ENCODE data around the gene C2CD2. TPM values are rescaled to one million over a fixed set of nuclear protein-coding genes. Genes with fewer than 3 reads are reported as not detected.

The C2CD2 gene
- total and polyA plus RNA-seq, 10 of the 15 experiments (the other 5 are each of a cell fraction or from before 2014, with no cell fraction given): 2.2 to 30.9 (median 9.9) TPM

- TF ChIP-seq IKZF2 (IDR thresholded peaks at IDR 0.05) (no peak), RAD51 (IDR thresholded peaks at IDR 0.05) (no peak), CREM (IDR thresholded peaks at IDR 0.05; ENCODE audit: low read depth) (no peak), EZH2 (IDR thresholded peaks at IDR 0.05; ENCODE audit: borderline replicate concordance, control insufficient read depth, low read depth, low read length) (no peak), YY1 (IDR thresholded peaks at IDR 0.05; ENCODE audit: low read depth, low read length) (no peak), PRDM15 (CRISPR knock-in tag; IDR thresholded peaks at IDR 0.05) (no peak), PBX3 (IDR thresholded peaks at IDR 0.05; ENCODE audit: insufficient replicate concordance, low read depth, low read length) (no peak), ZNF274 (IDR thresholded peaks at IDR 0.05; ENCODE audit: insufficient read depth, insufficient read length) (no peak), SMARCA5 (IDR thresholded peaks at IDR 0.05) (no peak), SMAD5 (IDR thresholded peaks at IDR 0.05; ENCODE audit: low read depth) (no peak), JUNB (IDR thresholded peaks at IDR 0.05) (no peak), TAF1 (IDR thresholded peaks at IDR 0.05; ENCODE audit: borderline replicate concordance, low read depth, low read length) (no peak), ZNF207 (IDR thresholded peaks at IDR 0.05; ENCODE audit: borderline replicate concordance) (no peak), ATF7 (IDR thresholded peaks at IDR 0.05; ENCODE audit: low read depth) (no peak), CEBPB (IDR thresholded peaks at IDR 0.05; ENCODE audit: borderline replicate concordance in 1 of 2, low read depth in 2 of 2, low read length in 2 of 2) (no peak), MYB (IDR thresholded peaks at IDR 0.05; ENCODE audit: borderline replicate concordance, low read depth, low read length) (no peak), SP1 (IDR thresholded peaks at IDR 0.05; ENCODE audit: low read depth, low read length) (no peak)
- DNase-seq (ENCODE audit: low read depth, low spot score) (no peak), FAIRE-seq (no peak), ATAC-seq (no peak)
- peaks cover 1 to 12% of the 10 kb centered on the region in 2 experiments; a peak in 2 of 4 replicates for H3K36me3 ChIP-seq (ENCODE audit: control insufficient read depth in 2 of 2, insufficient read depth in 2 of 2, low read length in 1 of 2)
- intact Hi-C loops (cut with micrococcal nuclease; ENCODE audit: unreplicated experiment): no loop called here
- H3K27me3 ChIP-seq (replicated peaks in 1 of 2; ENCODE audit: control insufficient read depth in 2 of 2, insufficient read depth in 2 of 2, low read length in 1 of 2): no peaks in the 10 kb centered on the region
- no peaks in the 10 kb centered on the region for H3K79me2 ChIP-seq (ENCODE audit: control insufficient read depth, insufficient read depth, low read length)
- no peak overlapping the region for H3K27ac ChIP-seq (ENCODE audit: control insufficient read depth, insufficient read depth)
- peaks cover 7% of the 10 kb centered on the region; the same call in 1 of the 2 replicates for H3K4me1 ChIP-seq (ENCODE audit: control insufficient read depth, insufficient read depth, low read length)
- 78% methylated on average over 6 of the region's 6 CpGs for WGBS (ENCODE audit: insufficient coverage, insufficient replicate concordance, low lambda C conversion rate, missing lambda C conversion rate)
- CTCF ChIA-PET: interaction anchor here (1.0 to 1.2 kb wide), 2 partner anchors 11 to 13 kb away, joined by 3 read pairs; no protein-coding TSS in a partner anchor
- no peak overlapping the region for H3K9ac ChIP-seq (ENCODE audit: control insufficient read depth, insufficient read depth, low read length)
- no peaks in the 10 kb centered on the region for H4K20me1 ChIP-seq (ENCODE audit: control insufficient read depth, insufficient read depth)
- H3K4me3 ChIP-seq: no peak overlapping the region
- no peaks in the 10 kb centered on the region for H3K9me3 ChIP-seq (replicated peaks; ENCODE audit: control insufficient read depth, insufficient read depth, low read length)
- in situ Hi-C loops (cut with MboI): no loop called here
- no peak overlapping the region for H3K4me2 ChIP-seq (ENCODE audit: control insufficient read depth, insufficient read depth)
- RAD21 ChIA-PET (ENCODE audit: unreplicated experiment): no interaction called here
- SMC1A ChIA-PET (ENCODE audit: uncharacterized antibody, unreplicated experiment): no interaction called here
- H2AFZ ChIP-seq (ENCODE audit: control insufficient read depth, low read depth, low read length): no peak overlapping the region
- BruUV-seq (replicated peaks): no TSS peak
- POLR2A ChIA-PET: no interaction called here
These were observed 63.5 kb downstream of the C2CD2 start for GRCh38 chr21:41890355-41890754.

Measured in GM12878 (cell line).